Liver (tissue), 9 donors: ENCODE measurements around the gene MTHFD1L. TPM values are rescaled to one million over a fixed set of nuclear protein-coding genes. Genes with fewer than 3 reads are reported as not detected.

ENCODE experiments used
- DNase-seq: peaks from one replicate; pipeline ENCODE4 v3.0.0-alpha.2; 2017; ENCODE audit warnings: low spot score
- H3K27ac ChIP-seq, 2 donors: one replicate each; pipeline ENCODE4 v1.7.0; 2013; ENCODE audit warnings: inconsistent platforms in 2 of 2, low read length in 2 of 2, control low read depth in 1 of 2, low read depth in 1 of 2, mild to moderate bottlenecking in 1 of 2
- H3K27me3 ChIP-seq, 4 donors: one replicate each; pipeline versions ENCODE4 v1.6.1 to v1.7.0; 2013; ENCODE audit warnings: low read length in 3 of 4, inconsistent platforms in 1 of 4, mild to moderate bottlenecking in 1 of 4, moderate library complexity in 1 of 4; ENCODE audit not compliant: control insufficient read depth in 4 of 4, insufficient read depth in 4 of 4
- H3K36me3 ChIP-seq, 4 donors: one replicate each; pipeline versions ENCODE4 v1.6.1 to v1.7.0; 2013; ENCODE audit warnings: low read length in 3 of 4, mild to moderate bottlenecking in 3 of 4, low read depth in 1 of 4, moderate library complexity in 1 of 4; ENCODE audit not compliant: control insufficient read depth in 4 of 4, insufficient read depth in 3 of 4
- H3K4me1 ChIP-seq, 4 donors: one replicate each; pipeline versions ENCODE4 v1.6.1 to v1.7.0; 2013; ENCODE audit warnings: low read length in 3 of 4, mild to moderate bottlenecking in 3 of 4, moderate library complexity in 1 of 4; ENCODE audit not compliant: control insufficient read depth in 4 of 4, insufficient read depth in 4 of 4
- H3K4me3 ChIP-seq, 3 donors: one replicate each; pipeline versions ENCODE4 v1.6.1 to v1.7.0; 2013; ENCODE audit warnings: low read length in 3 of 3, control low read depth in 1 of 3, low read depth in 1 of 3, mild to moderate bottlenecking in 1 of 3
- H3K9ac ChIP-seq, 2 donors: one replicate each; pipeline ENCODE4 v1.7.0; 2013; ENCODE audit warnings: low read length in 2 of 2, mild to moderate bottlenecking in 2 of 2, moderate library complexity in 2 of 2, control low read depth in 1 of 2, low read depth in 1 of 2
- H3K9me3 ChIP-seq, 4 donors: one replicate each; pipeline versions ENCODE4 v1.6.1 to v1.7.0; 2013; ENCODE audit warnings: low read length in 3 of 4; ENCODE audit not compliant: control insufficient read depth in 4 of 4
- EGR1 ChIP-seq, 2 donors: IDR thresholded peaks; 2 replicates each; pipeline ENCODE4 v1.6.1; 2016 to 2018; ENCODE audit warnings: antibody characterized with exemption in 2 of 2, low read depth in 2 of 2
- FOXA2 ChIP-seq: IDR thresholded peaks from 2 replicates; pipeline ENCODE4 v1.6.1; 2016; ENCODE audit warnings: antibody characterized with exemption
- GABPA ChIP-seq, 2 donors: IDR thresholded peaks in 1 of 2; conservative IDR thresholded peaks in 1 of 2; 2 replicates each; pipeline ENCODE4 v1.6.1; 2016; ENCODE audit warnings: antibody characterized with exemption in 2 of 2, mild to moderate bottlenecking in 1 of 2, moderate library complexity in 1 of 2
- HNF4A ChIP-seq, 2 donors: conservative IDR thresholded peaks; 2 replicates each; pipeline ENCODE4 v1.6.1; 2016; ENCODE audit warnings: antibody characterized with exemption in 2 of 2, mild to moderate bottlenecking in 2 of 2
- HNF4G ChIP-seq: IDR thresholded peaks from 2 replicates; pipeline ENCODE4 v1.6.1; 2016; ENCODE audit warnings: antibody characterized with exemption
- JUND ChIP-seq, 2 donors: IDR thresholded peaks; 2 replicates each; pipeline ENCODE4 v1.6.1; 2016; ENCODE audit warnings: antibody characterized with exemption in 2 of 2
- RAD21 ChIP-seq, 2 donors: IDR thresholded peaks; 2 replicates each; pipeline ENCODE4 v1.6.1; 2016; ENCODE audit warnings: antibody characterized with exemption in 2 of 2, mild to moderate bottlenecking in 2 of 2
- REST ChIP-seq: IDR thresholded peaks from 2 replicates; pipeline ENCODE4 v1.6.1; 2016; ENCODE audit warnings: antibody characterized with exemption, mild to moderate bottlenecking
- SP1 ChIP-seq: IDR thresholded peaks from 2 replicates; pipeline ENCODE4 v1.6.1; 2018; ENCODE audit warnings: antibody characterized with exemption, mild to moderate bottlenecking
- TAF1 ChIP-seq: conservative IDR thresholded peaks from 2 replicates; pipeline ENCODE4 v1.6.1; 2016; ENCODE audit warnings: antibody characterized with exemption, mild to moderate bottlenecking
- YY1 ChIP-seq: IDR thresholded peaks from 2 replicates; pipeline ENCODE4 v1.6.1; 2016; ENCODE audit warnings: antibody characterized with exemption, mild to moderate bottlenecking
- WGBS: extraction: QIAGEN DNeasy Blood & Tissue Kit; methylation state at CpG from one replicate; pipeline ENCODE4 v1.1.7; 2013; 5-methylcytosine and 5-hydroxymethylcytosine counted together
- polyA plus RNA-seq, 2 donors: library from polyadenylated mRNA; stranded (reverse) in 1 of 2; unstranded in 1 of 2; fragments of 200-250 nt in 1 of 2; fragments of >200 nt in 1 of 2; fragmentation: Nextera tagmentation in 1 of 2; extraction: Ambion mirVana in 1 of 2; gene quantifications; one replicate each; pipeline versions ENCODE4 v1.2.1 to v1.2.3, GENCODE V29; 2013 to 2015
- total RNA-seq, 2 donors: library from RNA; depleted of rRNA; stranded (reverse); fragments of >200 nt; gene quantifications; one replicate each; pipeline ENCODE4 v1.2.3, GENCODE V29; 2014
- TF ChIP-seq, protein P1 (sequence below): IDR thresholded peaks from 2 replicates; pipeline ENCODE4 v1.6.1; 2016; ENCODE audit warnings: antibody characterized with exemption
- TF ChIP-seq, protein P2 (sequence below): fragments of 150-350 bp; IDR thresholded peaks from 2 replicates; pipeline ENCODE4 v1.5.1; 2017; ENCODE audit warnings: improper control_type of control experiment, low read depth, low read length; ENCODE audit not compliant: missing input control
- TF ChIP-seq, protein P3 (sequence below): IDR thresholded peaks from 2 replicates; pipeline ENCODE4 v1.6.1; 2016; ENCODE audit warnings: antibody characterized with exemption
- donor health status: healthy.
- donor health status: healthy.
- donor health status: healthy.
- donor health status: healthy.
- donor health status: healthy.

Gene MTHFD1L
- total and polyA plus RNA-seq, 4 donors, result 2.0 to 7.7 (median 2.8) TPM

DNA sequence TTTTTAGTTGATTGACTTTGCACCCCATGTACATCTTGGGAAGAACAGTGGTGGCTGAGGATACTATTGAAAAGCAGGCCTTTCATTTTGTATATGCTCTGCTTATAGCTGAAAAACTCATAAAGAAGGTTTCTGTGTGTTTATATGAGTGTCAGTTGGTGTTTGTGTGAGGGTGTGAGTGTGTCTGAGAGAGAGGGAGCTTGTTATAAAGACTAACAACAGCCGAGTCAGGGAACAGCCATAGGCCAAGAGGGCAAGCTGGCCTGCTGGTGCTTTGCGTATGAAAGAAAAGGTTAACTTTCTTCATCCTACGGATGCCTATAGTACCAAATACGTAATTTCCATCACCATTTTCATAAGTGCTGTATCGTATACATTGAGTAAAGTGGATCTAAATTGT is 88.3 kb downstream of the MTHFD1L start:
- no peaks in the 10 kb centered on the region for H3K27me3 ChIP-seq
- 95% methylated on average over 5 of the region's 5 CpGs for whole genome bisulfite sequencing
- H3K36me3 ChIP-seq, result peaks cover 0 to 7% (median 0%) of the 10 kb centered on the region in 4 donors
- no peaks in the 10 kb centered on the region for H3K4me1 ChIP-seq
- no peak overlapping the region for H3K27ac ChIP-seq
- H3K9ac ChIP-seq, result no peak overlapping the region
- TF ChIP-seq REST, result no peak
- TF ChIP-seq JUND (IDR thresholded peaks at IDR 0.05), result no peak
- TF ChIP-seq, protein P1, sequence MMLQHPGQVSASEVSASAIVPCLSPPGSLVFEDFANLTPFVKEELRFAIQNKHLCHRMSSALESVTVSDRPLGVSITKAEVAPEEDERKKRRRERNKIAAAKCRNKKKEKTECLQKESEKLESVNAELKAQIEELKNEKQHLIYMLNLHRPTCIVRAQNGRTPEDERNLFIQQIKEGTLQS, result no peak
- no peak for TF ChIP-seq TAF1
- TF ChIP-seq GABPA (IDR thresholded peaks at IDR 0.05 in 1 of 2, conservative IDR thresholded peaks at IDR 0.05 in 1 of 2), result no peak
- TF ChIP-seq RAD21 (IDR thresholded peaks at IDR 0.05), result no peak
- no peak for TF ChIP-seq SP1
- TF ChIP-seq HNF4G, result no peak
- TF ChIP-seq, protein P2, sequence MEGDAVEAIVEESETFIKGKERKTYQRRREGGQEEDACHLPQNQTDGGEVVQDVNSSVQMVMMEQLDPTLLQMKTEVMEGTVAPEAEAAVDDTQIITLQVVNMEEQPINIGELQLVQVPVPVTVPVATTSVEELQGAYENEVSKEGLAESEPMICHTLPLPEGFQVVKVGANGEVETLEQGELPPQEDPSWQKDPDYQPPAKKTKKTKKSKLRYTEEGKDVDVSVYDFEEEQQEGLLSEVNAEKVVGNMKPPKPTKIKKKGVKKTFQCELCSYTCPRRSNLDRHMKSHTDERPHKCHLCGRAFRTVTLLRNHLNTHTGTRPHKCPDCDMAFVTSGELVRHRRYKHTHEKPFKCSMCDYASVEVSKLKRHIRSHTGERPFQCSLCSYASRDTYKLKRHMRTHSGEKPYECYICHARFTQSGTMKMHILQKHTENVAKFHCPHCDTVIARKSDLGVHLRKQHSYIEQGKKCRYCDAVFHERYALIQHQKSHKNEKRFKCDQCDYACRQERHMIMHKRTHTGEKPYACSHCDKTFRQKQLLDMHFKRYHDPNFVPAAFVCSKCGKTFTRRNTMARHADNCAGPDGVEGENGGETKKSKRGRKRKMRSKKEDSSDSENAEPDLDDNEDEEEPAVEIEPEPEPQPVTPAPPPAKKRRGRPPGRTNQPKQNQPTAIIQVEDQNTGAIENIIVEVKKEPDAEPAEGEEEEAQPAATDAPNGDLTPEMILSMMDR, result no peak
- TF ChIP-seq YY1, result no peak
- no peak for TF ChIP-seq EGR1 (IDR thresholded peaks at IDR 0.05; ENCODE audit: low read depth in 2 of 2)
- no peak for TF ChIP-seq HNF4A (conservative IDR thresholded peaks at IDR 0.05)
- no peak for TF ChIP-seq FOXA2
- TF ChIP-seq, protein P3, sequence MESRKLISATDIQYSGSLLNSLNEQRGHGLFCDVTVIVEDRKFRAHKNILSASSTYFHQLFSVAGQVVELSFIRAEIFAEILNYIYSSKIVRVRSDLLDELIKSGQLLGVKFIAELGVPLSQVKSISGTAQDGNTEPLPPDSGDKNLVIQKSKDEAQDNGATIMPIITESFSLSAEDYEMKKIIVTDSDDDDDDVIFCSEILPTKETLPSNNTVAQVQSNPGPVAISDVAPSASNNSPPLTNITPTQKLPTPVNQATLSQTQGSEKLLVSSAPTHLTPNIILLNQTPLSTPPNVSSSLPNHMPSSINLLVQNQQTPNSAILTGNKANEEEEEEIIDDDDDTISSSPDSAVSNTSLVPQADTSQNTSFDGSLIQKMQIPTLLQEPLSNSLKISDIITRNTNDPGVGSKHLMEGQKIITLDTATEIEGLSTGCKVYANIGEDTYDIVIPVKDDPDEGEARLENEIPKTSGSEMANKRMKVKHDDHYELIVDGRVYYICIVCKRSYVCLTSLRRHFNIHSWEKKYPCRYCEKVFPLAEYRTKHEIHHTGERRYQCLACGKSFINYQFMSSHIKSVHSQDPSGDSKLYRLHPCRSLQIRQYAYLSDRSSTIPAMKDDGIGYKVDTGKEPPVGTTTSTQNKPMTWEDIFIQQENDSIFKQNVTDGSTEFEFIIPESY, result no peak
- no peaks in the 10 kb centered on the region for H3K9me3 ChIP-seq
- no peak for DNase-seq
- no peak overlapping the region for H3K4me3 ChIP-seq

DNA sequence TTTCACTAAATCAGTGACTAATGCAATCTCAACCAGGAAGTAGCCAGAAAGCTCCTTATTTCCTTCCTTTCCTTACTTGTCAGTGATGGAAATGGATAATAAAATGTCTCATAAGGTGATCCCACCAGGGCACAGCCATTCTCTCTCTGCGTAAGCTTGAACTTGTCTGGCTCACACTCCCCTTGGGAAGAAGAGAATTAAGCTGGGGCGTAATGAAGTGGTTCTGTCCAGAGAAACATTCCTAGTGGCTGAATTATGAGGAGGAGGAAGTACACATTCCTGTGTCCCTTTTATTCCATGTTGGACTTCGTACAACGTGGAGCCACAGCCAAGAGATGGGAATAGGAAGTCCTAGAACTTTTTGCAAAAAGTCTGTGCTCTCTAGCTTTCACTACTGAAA is 93.7 kb downstream of the MTHFD1L start:
- no peak for DNase-seq
- WGBS, result 53% methylated on average over 4 of the region's 4 CpGs
- no peak overlapping the region for H3K27ac ChIP-seq
- H3K9me3 ChIP-seq, result no peaks in the 10 kb centered on the region
- H3K9ac ChIP-seq, result no peak overlapping the region
- no peaks in the 10 kb centered on the region for H3K36me3 ChIP-seq
- H3K4me3 ChIP-seq, result no peak overlapping the region
- no peaks in the 10 kb centered on the region for H3K4me1 ChIP-seq
- no peaks in the 10 kb centered on the region for H3K27me3 ChIP-seq
- TF ChIP-seq JUND (IDR thresholded peaks at IDR 0.05), result no peak
